GM10266 (cell line): Measurements from ENCODE around the gene SOX5.

Source experiments
- DNase-seq: peaks from one replicate; pipeline ENCODE4 v3.0.0; 2012; ENCODE audit errors: extremely low spot score
- CTCF ChIP-seq: IDR thresholded peaks from 2 replicates; pipeline ENCODE4 v1.5.1; 2012; ENCODE audit warnings: mild to moderate bottlenecking, low read depth; ENCODE audit not compliant: control insufficient read depth, insufficient read depth; ENCODE audit errors: missing control alignments

Gene SOX5

GRCh38 chr12:23484238-23484637 is 465.2 kb downstream of the SOX5 start:
- no peak for DNase-seq
- TF ChIP-seq CTCF, result no peak

- no peak for TF ChIP-seq CTCF
- DNase-seq, result no peak
These were observed 466.9 kb downstream of the SOX5 start for GRCh38 chr12:23482571-23482970.
